Activated T-cell treated with anti-CD3 and anti-CD28 coated beads, Interleukin-2, amount 50 U/mL, for 24 hours (primary cell): ENCODE results near the gene SYNGR2.

Source experiments
- DNase-seq: peaks from one replicate; pipeline ENCODE4 v3.0.0-alpha.2; 2020
- H3K27ac Mint-ChIP-seq: 2 replicates; pipeline ENCODE4 v1.8.0; 2020; ENCODE audit warnings: mild to moderate bottlenecking, mixed read lengths
- H3K27me3 Mint-ChIP-seq: 2 replicates; pipeline ENCODE4 v1.8.0; 2020; ENCODE audit warnings: mixed read lengths
- H3K36me3 Mint-ChIP-seq: 2 replicates; pipeline ENCODE4 v1.8.0; 2020; ENCODE audit warnings: low read depth, mixed read lengths
- H3K4me1 Mint-ChIP-seq: 2 replicates; pipeline ENCODE4 v1.8.0; 2020; ENCODE audit warnings: low read depth, mixed read lengths
- H3K4me3 Mint-ChIP-seq: 2 replicates; pipeline ENCODE4 v1.8.0; 2020; ENCODE audit warnings: mild to moderate bottlenecking, moderate library complexity, mixed read lengths
- H3K9me3 Mint-ChIP-seq: 2 replicates; pipeline ENCODE4 v1.8.0; 2020; ENCODE audit warnings: mixed read lengths

The SYNGR2 gene

DNA sequence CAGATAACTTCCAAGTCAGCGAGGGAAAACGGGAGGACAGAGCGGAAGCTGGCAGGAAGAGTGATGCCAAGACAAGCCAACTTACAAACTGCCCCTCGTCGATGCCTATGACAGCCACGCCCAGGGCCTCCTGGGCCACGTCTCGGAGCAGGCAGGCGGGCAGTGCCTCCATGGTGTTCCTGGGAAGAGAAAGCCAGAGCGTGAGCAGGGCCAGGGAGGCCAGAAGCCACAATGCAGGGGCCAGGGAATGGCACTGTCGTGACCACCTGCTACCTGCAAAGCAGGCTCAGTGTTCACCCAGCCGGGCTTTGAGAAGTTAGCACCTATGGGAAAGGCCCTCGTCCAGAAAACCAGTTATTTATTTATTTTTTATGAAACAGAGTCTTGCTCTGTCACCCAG lies 14.1 kb downstream of the SYNGR2 start:
- DNase-seq, result no peak
- H3K27me3 Mint-ChIP-seq, result no peaks in the 10 kb centered on the region
- H3K36me3 Mint-ChIP-seq, result peaks cover 81% of the 10 kb centered on the region
- H3K27ac Mint-ChIP-seq, result peak overlapping the region; percentile 44
- H3K9me3 Mint-ChIP-seq, result no peaks in the 10 kb centered on the region
- no peak overlapping the region for H3K4me3 Mint-ChIP-seq
- H3K4me1 Mint-ChIP-seq, result peaks cover 30% of the 10 kb centered on the region

DNA sequence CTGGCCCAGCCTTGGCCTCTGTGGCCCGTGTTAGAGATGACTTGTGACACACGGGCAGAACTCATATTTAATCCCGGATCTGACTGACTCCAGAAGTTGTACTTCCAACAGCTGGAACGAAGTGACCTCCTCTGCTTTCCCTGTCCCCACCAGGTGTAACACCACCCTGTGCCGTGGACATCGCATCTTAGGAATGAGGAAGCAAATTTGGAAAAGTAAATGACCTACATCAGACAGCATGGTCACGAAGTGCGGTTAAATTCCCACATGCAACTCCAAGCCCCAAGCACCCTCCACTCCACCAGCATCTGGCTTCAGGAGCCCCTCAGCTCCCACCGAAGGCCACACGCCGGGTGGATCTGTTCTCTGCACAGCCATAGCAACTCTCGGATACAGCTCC lies 15.5 kb downstream of the SYNGR2 start:
- DNase-seq, result no peak
- Mint-ChIP-seq H3K4me3 (peak overlapping the region; percentile 21), H3K9me3 (no peaks in the 10 kb centered on the region), H3K36me3 (peaks cover 74% of the 10 kb centered on the region), H3K4me1 (peaks cover 36% of the 10 kb centered on the region), H3K27me3 (no peaks in the 10 kb centered on the region), H3K27ac (no peak overlapping the region)

DNA sequence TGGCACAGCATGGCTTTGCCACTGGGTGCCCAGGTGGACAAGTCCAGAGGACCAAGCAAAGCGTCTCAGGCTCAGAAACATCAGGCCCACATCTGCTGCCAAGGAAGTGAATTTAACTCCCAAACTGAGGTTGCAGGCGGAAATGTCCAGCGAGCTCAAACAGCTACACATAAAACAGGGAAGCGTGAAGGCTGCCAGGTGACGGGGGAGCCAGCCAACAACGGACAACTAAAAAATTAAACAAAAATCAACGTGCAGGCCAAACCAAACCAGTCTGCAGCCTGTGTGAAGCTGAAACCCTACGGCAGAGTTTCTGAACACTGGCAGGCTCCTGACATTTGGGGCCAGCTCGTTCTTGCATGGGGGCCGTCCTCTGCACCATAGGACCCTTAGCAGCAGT lies 16.0 kb downstream of the SYNGR2 start:
- no peak for DNase-seq
- no peak overlapping the region for H3K27ac Mint-ChIP-seq
- peaks cover 70% of the 10 kb centered on the region for H3K36me3 Mint-ChIP-seq
- H3K27me3 Mint-ChIP-seq, result no peaks in the 10 kb centered on the region
- no peaks in the 10 kb centered on the region for H3K9me3 Mint-ChIP-seq
- H3K4me1 Mint-ChIP-seq, result peaks cover 36% of the 10 kb centered on the region
- H3K4me3 Mint-ChIP-seq, result no peak overlapping the region

DNA sequence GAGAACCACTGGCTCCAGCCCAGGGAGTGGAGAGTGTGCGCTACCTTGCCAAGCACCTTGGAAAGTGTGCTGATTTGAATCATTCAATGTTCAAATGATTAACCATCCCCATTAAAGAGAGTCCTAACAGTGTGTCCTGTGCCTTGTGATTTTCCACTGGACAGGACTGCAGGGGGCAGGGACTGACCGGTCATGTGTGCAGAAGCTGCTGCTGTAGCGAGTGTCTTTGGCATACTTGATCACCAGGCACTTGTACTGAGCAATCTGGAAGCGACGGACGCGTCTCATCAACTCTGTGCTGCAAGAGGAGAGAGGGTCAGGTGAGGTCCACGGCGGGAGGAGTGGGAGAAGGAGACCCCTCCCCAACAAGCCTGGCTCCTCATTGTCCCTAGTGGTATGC lies 16.5 kb downstream of the SYNGR2 start:
- Mint-ChIP-seq H3K9me3 (no peaks in the 10 kb centered on the region), H3K4me1 (peaks cover 36% of the 10 kb centered on the region), H3K27me3 (no peaks in the 10 kb centered on the region), H3K27ac (no peak overlapping the region), H3K4me3 (peak overlapping the region; percentile 90), H3K36me3 (peaks cover 65% of the 10 kb centered on the region)
- DNase-seq, result no peak

DNA sequence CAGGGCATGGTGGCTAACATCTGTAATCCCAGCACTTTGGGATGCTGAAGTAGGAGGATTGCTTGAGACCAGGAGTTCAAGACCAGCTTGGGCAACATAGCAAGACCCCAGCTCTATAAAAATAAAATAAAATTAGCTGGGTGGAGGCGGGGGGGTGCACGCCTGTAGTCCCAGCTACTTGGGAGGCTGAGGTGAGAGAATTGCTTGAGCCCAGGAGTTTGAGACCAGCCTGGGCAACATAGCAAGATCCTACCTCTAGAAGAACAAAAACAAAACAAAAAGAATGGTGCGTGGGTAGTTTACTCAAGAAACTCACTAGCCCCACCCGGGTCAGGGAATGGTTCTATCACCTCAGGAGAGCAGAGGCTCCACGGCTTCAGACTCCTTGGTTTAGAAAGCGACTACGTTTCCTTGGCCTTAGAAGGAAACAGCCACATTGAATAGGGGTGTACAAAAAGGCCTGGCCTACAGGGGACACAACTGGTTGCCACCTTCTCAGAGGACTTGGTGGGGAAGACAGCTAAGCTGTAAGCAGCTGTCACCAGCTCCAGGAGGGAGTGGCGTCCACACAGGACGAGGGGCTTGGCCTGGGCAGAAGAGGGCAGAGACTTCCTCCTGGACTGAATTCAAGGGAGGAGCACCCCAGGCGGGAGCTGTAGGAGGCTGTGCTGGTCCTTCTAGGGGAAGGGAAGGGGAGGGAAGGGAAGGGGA lies 17.8 kb downstream of the SYNGR2 start:
- peak; percentile 42 for DNase-seq
- Mint-ChIP-seq H3K4me1 (peaks cover 31% of the 10 kb centered on the region), H3K36me3 (peaks cover 61% of the 10 kb centered on the region), H3K9me3 (no peaks in the 10 kb centered on the region), H3K27ac (peak overlapping the region; percentile 92), H3K4me3 (peak overlapping the region; percentile 90), H3K27me3 (no peaks in the 10 kb centered on the region)

DNA sequence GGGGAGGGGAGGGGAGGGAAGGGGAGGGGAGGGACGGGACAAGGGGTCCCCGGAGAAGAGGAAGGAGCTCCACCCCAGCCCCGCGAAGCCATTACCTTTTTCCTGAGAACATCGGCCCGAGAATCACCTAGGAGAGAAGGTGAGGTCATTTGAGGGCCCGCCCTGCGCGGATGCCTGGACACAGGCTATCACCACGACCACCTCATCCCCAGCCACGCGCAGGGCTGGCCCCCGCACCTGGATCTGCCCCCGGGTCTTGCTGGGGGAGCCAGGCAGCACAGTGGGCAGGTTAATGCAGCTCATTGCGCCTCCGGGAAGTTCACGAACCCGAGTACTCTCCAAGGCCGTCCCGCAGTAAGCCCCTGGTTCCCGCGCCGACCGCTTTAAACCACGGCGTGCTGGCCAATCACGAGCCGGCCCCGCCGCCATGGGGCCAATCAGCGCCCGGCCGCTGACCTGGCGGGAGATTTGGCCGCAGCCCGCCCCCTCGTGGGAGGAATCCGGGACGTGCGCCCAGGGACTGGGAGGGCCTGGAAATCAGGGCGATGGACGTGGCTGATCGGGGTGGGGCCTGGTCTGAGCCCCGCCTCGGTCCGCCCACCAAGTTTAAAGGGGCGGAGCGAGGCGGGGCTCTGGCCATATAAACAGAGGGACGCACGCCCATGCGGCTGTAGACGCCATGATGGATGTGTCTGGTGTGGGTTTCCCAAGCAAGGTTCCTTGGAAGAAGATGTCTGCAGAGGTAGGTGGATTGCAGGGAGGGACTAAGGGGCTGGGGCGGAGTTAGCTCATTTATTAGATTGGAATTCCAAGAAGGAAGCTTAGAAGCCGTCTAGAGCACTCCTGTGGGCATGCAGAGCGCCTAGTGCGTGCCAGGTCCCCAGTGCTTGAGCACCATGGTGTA lies 18.6 kb downstream of the SYNGR2 start, which contains the start of the genes AFMID and TK1:
TSS of gene AFMID (plus strand) at position 671 of the 904 bp plus-strand sequence. CDS start at position 680, 9 bp downstream.
TSS of gene TK1 (minus strand) at position 361 of the 904 bp plus-strand sequence. CDS start at position 303, 58 bp downstream.
- Mint-ChIP-seq H3K27ac (peak within 1 kb of the TSS; percentile 92), H3K4me1 (peaks cover 31% of the 10 kb centered on the region), H3K27me3 (no peaks in the 10 kb centered on the region), H3K4me3 (peak within 1 kb of the TSS; percentile 90), H3K36me3 (peaks cover 59% of the 10 kb centered on the region), H3K9me3 (no peaks in the 10 kb centered on the region)
- DNase-seq, result peak; percentile 95

DNA sequence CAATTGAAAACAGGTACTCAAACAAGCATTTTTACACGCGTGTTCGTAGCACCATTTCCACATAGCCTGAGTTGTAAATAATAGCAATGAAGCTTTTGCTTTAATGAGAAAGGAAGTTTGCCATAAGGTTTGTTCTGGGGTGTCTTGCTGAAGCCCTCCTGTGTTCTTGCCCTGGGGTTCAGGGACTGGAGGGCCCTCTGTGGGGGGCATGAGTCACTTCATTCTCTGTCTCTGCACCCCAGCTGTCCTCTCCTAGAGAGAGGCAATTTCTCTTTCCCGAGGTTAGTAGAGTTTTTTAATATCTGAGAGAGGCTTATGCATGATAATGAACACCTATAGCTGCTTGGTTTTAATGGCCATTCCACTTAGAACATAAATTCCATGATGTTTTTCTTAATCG lies 28.3 kb downstream of the SYNGR2 start:
- Mint-ChIP-seq H3K4me3 (no peak overlapping the region), H3K9me3 (no peaks in the 10 kb centered on the region), H3K27me3 (no peaks in the 10 kb centered on the region), H3K36me3 (peaks cover 48% of the 10 kb centered on the region), H3K4me1 (peaks cover 3% of the 10 kb centered on the region), H3K27ac (no peak overlapping the region)
- DNase-seq, result no peak

DNA sequence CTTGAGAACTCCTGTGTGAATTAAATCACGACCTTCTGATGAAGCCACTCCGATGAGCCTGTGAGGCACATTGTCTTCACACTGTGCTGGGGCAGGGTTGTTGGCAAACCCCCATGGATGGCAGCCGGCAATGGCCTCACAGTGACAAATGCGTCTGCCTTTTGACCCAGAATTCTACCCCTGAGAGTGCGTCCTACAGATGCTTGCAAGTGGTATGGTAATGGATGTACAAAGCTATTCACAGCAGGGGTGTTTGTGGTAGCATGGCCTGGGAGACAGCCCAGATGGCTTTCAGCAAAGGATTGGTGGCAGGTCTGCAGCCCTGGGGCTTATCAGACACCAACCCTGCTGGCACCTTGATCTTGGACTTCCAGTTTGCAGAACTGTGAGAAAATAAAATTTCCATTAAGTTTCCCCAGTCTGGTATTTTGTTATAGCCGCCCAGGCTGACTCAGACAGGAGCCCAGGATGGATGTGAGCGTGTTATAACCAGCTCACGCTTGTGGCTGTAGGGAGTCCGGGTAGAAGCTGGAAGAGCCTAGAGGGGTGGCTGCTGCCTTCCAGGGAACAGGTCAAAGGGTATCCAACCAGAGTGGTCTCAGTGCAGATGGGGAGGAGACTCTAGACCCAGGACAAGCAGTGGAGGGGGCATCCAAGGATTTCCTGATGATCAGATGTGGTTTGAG lies 28.9 kb downstream of the SYNGR2 start:
- Mint-ChIP-seq H3K27ac (no peak overlapping the region), H3K4me1 (peaks cover 3% of the 10 kb centered on the region), H3K9me3 (no peaks in the 10 kb centered on the region), H3K27me3 (no peaks in the 10 kb centered on the region), H3K36me3 (peaks cover 46% of the 10 kb centered on the region), H3K4me3 (no peak overlapping the region)
- DNase-seq, result no peak

DNA sequence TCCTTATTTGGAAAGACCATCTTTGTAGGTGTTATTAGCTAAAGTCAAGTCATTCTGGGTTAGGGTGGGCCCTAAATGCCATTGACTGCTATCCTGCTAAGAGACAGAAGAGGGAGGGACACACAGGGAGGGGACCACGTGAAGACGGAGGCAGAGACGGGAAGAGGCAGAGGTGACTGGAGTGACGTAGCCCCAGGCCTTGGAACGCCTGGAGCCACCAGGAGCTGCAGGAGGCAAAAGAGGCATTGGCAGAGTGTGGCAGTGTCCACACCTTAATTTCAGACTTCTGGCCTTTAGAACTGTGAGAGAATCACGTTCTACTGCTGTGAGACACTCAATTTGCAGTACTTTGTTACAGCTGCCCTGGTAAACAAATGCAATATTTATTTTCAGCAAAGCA lies 32.1 kb downstream of the SYNGR2 start:
- no peak overlapping the region for H3K4me3 Mint-ChIP-seq
- DNase-seq, result no peak
- no peak overlapping the region for H3K27ac Mint-ChIP-seq
- peaks cover 3% of the 10 kb centered on the region for H3K4me1 Mint-ChIP-seq
- peaks cover 30% of the 10 kb centered on the region for H3K36me3 Mint-ChIP-seq
- no peaks in the 10 kb centered on the region for H3K27me3 Mint-ChIP-seq
- no peaks in the 10 kb centered on the region for H3K9me3 Mint-ChIP-seq

DNA sequence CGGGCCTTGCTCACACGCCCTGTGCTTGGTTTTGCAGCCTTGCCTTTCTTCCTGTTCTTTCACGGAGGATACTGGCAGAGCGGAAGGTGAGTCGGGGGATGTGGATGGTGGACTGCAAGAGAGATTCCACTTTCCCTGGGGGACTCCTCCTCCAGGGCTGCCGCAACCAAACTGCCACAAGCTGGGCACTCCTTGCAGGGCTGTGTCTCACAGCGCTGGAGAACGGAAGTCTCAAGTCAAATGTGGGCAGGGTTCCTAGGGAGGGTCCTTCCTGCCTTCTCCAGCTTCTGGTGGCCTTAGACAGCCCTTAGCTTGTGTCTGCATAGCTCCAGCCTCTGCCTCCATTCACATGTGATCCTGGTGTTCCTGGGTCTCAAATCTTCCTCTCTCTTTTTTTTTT lies 34.3 kb downstream of the SYNGR2 start:
- DNase-seq, result no peak
- Mint-ChIP-seq H3K27me3 (no peaks in the 10 kb centered on the region), H3K36me3 (peaks cover 29% of the 10 kb centered on the region), H3K4me3 (no peak overlapping the region), H3K27ac (no peak overlapping the region), H3K9me3 (no peaks in the 10 kb centered on the region), H3K4me1 (peaks cover 3% of the 10 kb centered on the region)

DNA sequence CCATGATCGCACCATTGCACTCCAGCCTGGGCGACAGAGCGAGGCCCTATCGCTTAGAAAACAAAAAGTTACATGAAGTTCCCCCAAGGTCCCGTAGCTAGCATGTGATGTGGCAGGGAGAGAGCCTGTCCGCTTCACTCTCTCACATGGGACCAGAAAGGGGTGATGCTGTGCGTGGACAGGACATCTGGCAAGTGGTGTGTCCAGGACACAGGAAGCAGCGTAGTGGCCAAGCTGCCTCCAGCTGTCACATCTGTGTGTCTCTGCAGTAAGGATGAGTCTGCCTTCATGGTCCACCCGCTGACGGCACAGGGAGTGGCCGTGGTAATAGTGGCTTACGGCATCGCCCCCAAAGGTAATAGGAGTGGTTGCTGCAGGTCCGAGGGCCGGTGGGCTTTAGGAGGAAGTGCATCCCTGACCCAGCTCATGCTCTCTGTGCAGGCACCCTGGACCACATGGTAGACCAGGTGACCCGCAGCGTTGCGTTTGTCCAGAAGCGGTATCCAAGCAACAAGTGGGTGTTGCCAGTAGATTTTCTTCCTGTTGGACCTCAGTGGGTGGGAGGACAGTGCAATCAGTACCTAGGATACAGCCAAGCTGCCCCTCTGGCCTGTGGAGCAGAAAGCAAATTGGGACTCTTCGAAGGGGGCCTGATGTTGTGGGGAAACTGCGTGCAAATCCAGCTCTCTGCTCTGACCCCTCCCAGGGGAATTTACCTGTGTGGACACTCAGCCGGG lies 36.2 kb downstream of the SYNGR2 start:
- no peak for DNase-seq
- no peak overlapping the region for H3K27ac Mint-ChIP-seq
- no peaks in the 10 kb centered on the region for H3K9me3 Mint-ChIP-seq
- no peaks in the 10 kb centered on the region for H3K27me3 Mint-ChIP-seq
- peaks cover 18% of the 10 kb centered on the region for H3K36me3 Mint-ChIP-seq
- H3K4me3 Mint-ChIP-seq, result no peak overlapping the region
- H3K4me1 Mint-ChIP-seq, result no peaks in the 10 kb centered on the region

DNA sequence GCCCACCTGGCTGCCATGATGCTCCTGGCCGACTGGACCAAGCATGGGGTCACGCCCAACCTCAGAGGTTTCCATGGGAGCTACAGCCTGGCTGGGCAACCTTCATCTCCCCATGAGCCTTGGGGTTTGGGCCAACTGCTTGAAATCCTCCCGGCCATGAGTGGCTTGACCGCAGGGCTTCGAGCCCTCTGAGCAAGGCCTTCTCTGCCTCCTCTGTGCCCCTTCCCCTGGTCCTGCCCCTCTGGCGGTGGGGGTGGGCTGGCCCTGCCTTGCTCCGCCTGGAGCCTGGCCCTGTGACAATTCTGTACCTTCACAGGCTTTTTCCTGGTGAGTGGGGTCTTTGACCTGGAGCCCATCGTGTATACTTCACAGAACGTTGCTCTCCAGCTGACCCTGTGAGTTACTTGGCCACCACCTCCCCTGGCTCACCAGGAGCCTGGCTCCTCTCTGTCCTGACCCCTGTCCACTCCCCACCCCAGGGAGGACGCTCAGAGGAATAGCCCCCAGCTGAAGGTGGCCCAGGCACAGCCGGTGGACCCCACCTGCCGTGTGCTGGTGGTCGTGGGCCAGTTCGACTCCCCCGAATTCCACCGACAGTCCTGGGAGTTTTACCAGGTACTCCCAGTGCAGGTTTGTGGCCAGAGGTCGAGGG lies 36.9 kb downstream of the SYNGR2 start:
- peaks cover 18% of the 10 kb centered on the region for H3K36me3 Mint-ChIP-seq
- no peak for DNase-seq
- H3K4me1 Mint-ChIP-seq, result no peaks in the 10 kb centered on the region
- H3K4me3 Mint-ChIP-seq, result no peak overlapping the region
- no peak overlapping the region for H3K27ac Mint-ChIP-seq
- H3K27me3 Mint-ChIP-seq, result no peaks in the 10 kb centered on the region
- no peaks in the 10 kb centered on the region for H3K9me3 Mint-ChIP-seq

DNA sequence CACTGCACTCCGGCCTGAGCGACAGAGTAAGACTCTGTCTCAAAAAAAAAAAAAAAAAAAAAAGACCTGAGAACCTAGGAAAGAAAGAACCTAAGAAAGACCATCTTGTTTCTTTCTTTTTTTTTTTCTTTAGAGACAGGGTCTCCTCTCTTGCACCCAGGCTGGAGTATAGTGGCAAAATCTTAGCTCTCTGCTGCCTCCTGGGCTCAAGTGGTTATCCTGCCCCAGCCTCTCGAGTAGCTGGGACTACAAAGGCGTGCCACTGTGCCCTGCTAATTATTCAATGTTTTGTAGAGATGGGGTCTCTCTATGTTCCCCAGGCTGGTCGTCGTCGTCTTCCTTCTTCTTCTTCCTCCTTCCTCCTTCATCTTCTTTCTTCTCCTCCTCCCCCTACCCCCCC lies 37.9 kb downstream of the SYNGR2 start:
- peaks cover 18% of the 10 kb centered on the region for H3K36me3 Mint-ChIP-seq
- H3K27me3 Mint-ChIP-seq, result no peaks in the 10 kb centered on the region
- no peaks in the 10 kb centered on the region for H3K9me3 Mint-ChIP-seq
- no peak overlapping the region for H3K27ac Mint-ChIP-seq
- H3K4me1 Mint-ChIP-seq, result no peaks in the 10 kb centered on the region
- DNase-seq, result no peak
- H3K4me3 Mint-ChIP-seq, result no peak overlapping the region

DNA sequence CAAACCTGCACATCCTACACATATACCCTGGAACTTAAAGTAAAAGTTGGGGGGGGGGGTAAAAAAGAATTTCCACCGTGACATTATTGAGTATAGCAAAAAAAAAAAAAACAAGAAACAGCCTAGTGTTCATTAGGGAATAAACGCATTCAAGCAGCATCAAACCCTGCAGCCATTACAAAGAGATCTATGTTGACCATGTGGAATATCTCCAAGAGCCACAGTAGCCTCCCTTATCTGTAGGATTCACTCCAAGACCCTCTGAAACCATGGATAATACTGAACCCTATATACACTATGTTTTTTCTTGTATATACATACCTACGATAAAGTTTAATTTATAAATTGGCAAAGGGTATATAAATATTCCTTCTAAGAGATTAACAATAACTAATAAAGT lies 40.1 kb downstream of the SYNGR2 start:
- Mint-ChIP-seq H3K27ac (no peak overlapping the region), H3K36me3 (peaks cover 18% of the 10 kb centered on the region), H3K4me1 (no peaks in the 10 kb centered on the region), H3K27me3 (no peaks in the 10 kb centered on the region), H3K4me3 (no peak overlapping the region), H3K9me3 (no peaks in the 10 kb centered on the region)
- DNase-seq, result no peak
